ENCODE measurements around the gene SELENOK. TPM values are rescaled to one million over a fixed set of nuclear protein-coding genes. Genes with fewer than 3 reads are reported as not detected.

Gene SELENOK
- total and polyA plus RNA-seq, 9 donors, result 38.9 to 99.9 (median 57.9) TPM

- TF ChIP-seq EP300 (IDR thresholded peaks at IDR 0.05) (no peak), CTCF (IDR thresholded peaks at IDR 0.05) (no peak), POLR2A (IDR thresholded peaks at IDR 0.05) (no peak)
- H3K27me3 ChIP-seq, result no peaks in the 10 kb centered on the region
- no peaks in the 10 kb centered on the region for H3K9me3 ChIP-seq
- H3K27ac ChIP-seq, result no peak overlapping the region
- no peaks in the 10 kb centered on the region for H3K4me1 ChIP-seq (ENCODE audit: insufficient read depth)
- intact Hi-C loops (cut with DNase I), result no loop called here
- 88 to 90% (median 88%) methylated on average over 1 of the region's 1 CpG for WGBS, 3 donors
- no peak for DNase-seq
- H3K4me3 ChIP-seq, result no peak overlapping the region
- H3K36me3 ChIP-seq, result no peaks in the 10 kb centered on the region
Measured at GRCh38 chr3:53863145-53863544, 28.5 kb downstream of the SELENOK start.

- intact Hi-C loops (cut with DNase I), result no loop called here
- H3K27me3 ChIP-seq, result no peaks in the 10 kb centered on the region
- DNase-seq, result no peak
- no peaks in the 10 kb centered on the region for H3K9me3 ChIP-seq
- WGBS, 3 donors, result 92 to 95% (median 93%) methylated on average over 3 of the region's 3 CpGs
- H3K36me3 ChIP-seq, result no peaks in the 10 kb centered on the region
- H3K4me3 ChIP-seq, result no peak overlapping the region
- no peaks in the 10 kb centered on the region for H3K4me1 ChIP-seq (ENCODE audit: insufficient read depth)
- TF ChIP-seq EP300 (IDR thresholded peaks at IDR 0.05), result no peak
- no peak overlapping the region for H3K27ac ChIP-seq
Measured at GRCh38 chr3:53862241-53862640, 29.4 kb downstream of the SELENOK start.

GRCh38 chr3:53860196-53860595 lies 31.5 kb downstream of the SELENOK start:
- DNase-seq, result no peak
- Histone ChIP-seq H3K36me3 (no peaks in the 10 kb centered on the region), H3K27ac (no peak overlapping the region), H3K27me3 (no peaks in the 10 kb centered on the region), H3K4me1 (ENCODE audit: insufficient read depth) (no peaks in the 10 kb centered on the region), H3K9me3 (no peaks in the 10 kb centered on the region), H3K4me3 (no peak overlapping the region)
- intact Hi-C loops (cut with DNase I), result no loop called here
- TF ChIP-seq CTCF (IDR thresholded peaks at IDR 0.05), result no peak
- WGBS, 3 donors, result 54 to 73% (median 70%) methylated on average over 4 of the region's 4 CpGs

GRCh38 chr3:53859178-53859577 lies 32.5 kb downstream of the SELENOK start:
- intact Hi-C loops (cut with DNase I), result no loop called here
- H3K36me3 ChIP-seq, result no peaks in the 10 kb centered on the region
- no peak overlapping the region for H3K4me3 ChIP-seq
- H3K27ac ChIP-seq, result no peak overlapping the region
- DNase-seq, result no peak
- TF ChIP-seq POLR2A (IDR thresholded peaks at IDR 0.05), result no peak
- TF ChIP-seq EP300 (IDR thresholded peaks at IDR 0.05), result no peak
- TF ChIP-seq CTCF (IDR thresholded peaks at IDR 0.05), result no peak
- no peaks in the 10 kb centered on the region for H3K27me3 ChIP-seq
- no peaks in the 10 kb centered on the region for H3K4me1 ChIP-seq (ENCODE audit: insufficient read depth)
- WGBS, 3 donors, result 87 to 94% (median 89%) methylated on average over 6 of the region's 6 CpGs
- no peaks in the 10 kb centered on the region for H3K9me3 ChIP-seq

GRCh38 chr3:53858096-53858741 lies 33.4 kb downstream of the SELENOK start:
- Histone ChIP-seq H3K4me1 (ENCODE audit: insufficient read depth) (no peaks in the 10 kb centered on the region), H3K36me3 (no peaks in the 10 kb centered on the region), H3K9me3 (no peaks in the 10 kb centered on the region), H3K27ac (no peak overlapping the region), H3K27me3 (no peaks in the 10 kb centered on the region), H3K4me3 (no peak overlapping the region)
- intact Hi-C loops (cut with DNase I), result no loop called here
- DNase-seq, result no peak
- 76 to 85% (median 78%) methylated on average over 7 of the region's 7 CpGs for WGBS, 3 donors
- TF ChIP-seq CTCF (IDR thresholded peaks at IDR 0.05), result no peak
- TF ChIP-seq EP300 (IDR thresholded peaks at IDR 0.05), result no peak
- no peak for TF ChIP-seq POLR2A (IDR thresholded peaks at IDR 0.05)
